Right ventricle myocardium inferior (tissue), 1 donor: ENCODE measurements around the gene PIWIL4. TPM values are rescaled to one million over a fixed set of nuclear protein-coding genes. Genes with fewer than 3 reads are reported as not detected.

Experiments used
- ATAC-seq: fragments of 200-7000 bp; cut with Tn5 transposase; one replicate; pipeline ENCODE4 v1.9.1; 2020; ENCODE audit warnings: mild to moderate bottlenecking, moderate library complexity
- DNase-seq: peaks from one replicate; pipeline ENCODE4 v3.0.0; 2021; ENCODE audit errors: missing footprints
- intact Hi-C: fragments of 100-400 bp; cut with DNase I; formaldehyde crosslinking; loops from one replicate; pipeline ENCODE4 v1.11.0; 2022
- total RNA-seq: library from RNA; stranded (reverse); fragmentation: NEBNext Ultra II Directional; extraction: Animal tissue kit (Norgen Biotek cat#: 25700); gene quantifications from one replicate; pipeline ENCODE4 v1.2.1, GENCODE V29; 2021
- donor health status: DM: no; HTN: yes; CAD: no; lungs with severe emphysema.

Gene PIWIL4
- total RNA-seq, 1 donor from 2014 or later, result 0.68 TPM

GRCh38 chr11:94574193-94574961 is 7.2 kb downstream of the PIWIL4 start:
- no peak for DNase-seq
- ATAC-seq, result no peak
- intact Hi-C loops, result no loop called here

GRCh38 chr11:94576306-94576705 is 9.1 kb downstream of the PIWIL4 start:
- ATAC-seq (no peak), DNase-seq (no peak)
- intact Hi-C loops, result no loop called here

- intact Hi-C loops, result no loop called here
- no peak for ATAC-seq
- DNase-seq, result no peak
Measured at GRCh38 chr11:94577841-94578240, 10.7 kb downstream of the PIWIL4 start.

- intact Hi-C loops, result no loop called here
- no peak for DNase-seq
- ATAC-seq, result no peak
Measured at GRCh38 chr11:94581926-94582325, 14.8 kb downstream of the PIWIL4 start.

- ATAC-seq, result no peak
- intact Hi-C loops, result no loop called here
- DNase-seq, result no peak
Measured at GRCh38 chr11:94583213-94583865, 16.2 kb downstream of the PIWIL4 start.

- ATAC-seq (no peak), DNase-seq (no peak)
- intact Hi-C loops, result no loop called here
Measured at GRCh38 chr11:94583866-94584500, 16.8 kb downstream of the PIWIL4 start.

- intact Hi-C loops, result no loop called here
- ATAC-seq, result no peak
- no peak for DNase-seq
Measured at GRCh38 chr11:94584978-94585377, 17.8 kb downstream of the PIWIL4 start.

- ATAC-seq (no peak), DNase-seq (no peak)
- intact Hi-C loops, result no loop called here
Measured at GRCh38 chr11:94585399-94585798, 18.2 kb downstream of the PIWIL4 start.

GRCh38 chr11:94586546-94586945 is 19.4 kb downstream of the PIWIL4 start:
- intact Hi-C loops, result no loop called here
- no peak for ATAC-seq
- DNase-seq, result no peak

GRCh38 chr11:94586978-94587377 is 19.8 kb downstream of the PIWIL4 start:
- ATAC-seq (no peak), DNase-seq (no peak)
- intact Hi-C loops, result no loop called here

GRCh38 chr11:94588366-94588942 is 21.3 kb downstream of the PIWIL4 start:
- ATAC-seq (no peak), DNase-seq (no peak)
- intact Hi-C loops, result no loop called here

GRCh38 chr11:94590352-94591041 is 23.3 kb downstream of the PIWIL4 start:
- DNase-seq (no peak), ATAC-seq (no peak)
- intact Hi-C loops, result no loop called here

- DNase-seq (no peak), ATAC-seq (no peak)
- intact Hi-C loops, result no loop called here
Measured at GRCh38 chr11:94593030-94593429, 25.9 kb downstream of the PIWIL4 start.

GRCh38 chr11:94595076-94595475 is 27.9 kb downstream of the PIWIL4 start:
- no peak for DNase-seq
- ATAC-seq, result no peak
- intact Hi-C loops, result no loop called here

GRCh38 chr11:94597896-94598295 is 30.7 kb downstream of the PIWIL4 start:
- intact Hi-C loops, result no loop called here
- ATAC-seq (no peak), DNase-seq (no peak)

GRCh38 chr11:94599510-94599909 is 32.3 kb downstream of the PIWIL4 start:
- ATAC-seq (peak; percentile 31), DNase-seq (no peak)
- intact Hi-C loops, result no loop called here

GRCh38 chr11:94602430-94603372 is 35.5 kb downstream of the PIWIL4 start:
- ATAC-seq (peak; percentile 64), DNase-seq (peak; percentile 70)
- intact Hi-C loops, result loop anchor here (5.0 kb wide), 1 partner anchor 80 kb away; no protein-coding TSS in a partner anchor

GRCh38 chr11:94603587-94603986 is 36.4 kb downstream of the PIWIL4 start:
- DNase-seq (no peak), ATAC-seq (no peak)
- intact Hi-C loops, result loop anchor here (5.0 kb wide), 1 partner anchor 81 kb away; no protein-coding TSS in a partner anchor
